ENCODE measurements around the gene YBX1.
"Not testable (repeated sequence)": the region's sequence is repeated elsewhere in the genome, so short reads cannot be mapped to it uniquely, and the experiment has no call there.

Gene YBX1

DNA sequence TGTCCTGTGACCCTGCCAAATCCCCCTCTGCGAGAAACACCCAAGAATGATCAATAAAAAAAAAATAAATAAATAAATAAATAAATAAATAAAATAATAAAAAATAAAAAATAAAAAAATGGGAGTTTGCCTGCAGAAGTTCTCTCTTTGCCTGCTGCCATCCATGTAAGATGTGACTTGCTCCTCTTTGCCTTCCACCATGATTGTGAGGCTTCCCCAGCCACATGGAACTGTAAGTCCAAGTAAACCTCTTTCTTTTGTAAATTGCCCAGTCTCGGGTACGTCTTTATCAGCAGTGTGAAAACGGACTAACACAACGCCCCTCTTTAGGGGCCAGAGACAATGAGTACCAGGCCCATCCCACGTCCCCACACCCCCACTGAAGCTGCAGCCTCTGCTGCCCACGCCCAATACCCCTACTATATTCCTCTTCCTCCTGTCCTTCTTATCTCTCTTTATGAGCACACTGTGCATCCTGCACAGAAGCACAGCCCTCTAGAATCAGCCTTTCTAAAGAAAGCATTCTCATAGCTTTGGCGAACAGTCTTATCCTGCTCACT, 69.4 kb downstream of the YBX1 start:
- DNase-seq: not testable (repeated sequence)

- DNase-seq: no peak
These were observed 70.1 kb downstream of the YBX1 start for GRCh38 chr1:42752284-42752683.

DNA sequence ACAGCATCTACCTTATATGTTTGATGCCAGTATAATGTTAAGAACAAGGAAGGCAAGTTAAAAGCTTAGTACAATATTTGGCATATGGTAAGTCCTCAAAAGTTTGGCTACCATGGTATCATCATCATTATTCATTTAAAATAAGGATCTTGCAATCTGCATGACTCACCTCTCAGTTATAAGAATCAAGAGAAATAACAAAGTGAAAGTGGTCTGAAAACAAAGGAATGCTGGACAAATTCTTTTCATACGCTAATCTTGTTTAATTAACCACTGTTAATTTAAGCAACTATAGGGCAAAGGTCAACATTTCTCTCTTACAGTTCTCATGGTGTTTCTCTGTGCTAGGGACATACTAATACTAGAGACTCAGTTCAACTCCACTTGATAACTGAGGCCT, 70.9 kb downstream of the YBX1 start:
- DNase-seq: no peak

Data from CD4-positive, alpha-beta T cell treated with Interleukin-12 subunit alpha and Interleukin-12 subunit beta, for 1 hour (primary cell).